GM12878 (cell line): ENCODE measurements around the gene HIRA. TPM values are rescaled to one million over a fixed set of nuclear protein-coding genes. Genes with fewer than 3 reads are reported as not detected.

Experiments used
- ATAC-seq: fragments of 200-7000 bp; cut with Tn5 transposase; 3 replicates; pipeline ENCODE4 v1.9.1; 2020; ENCODE audit warnings: mild to moderate bottlenecking, moderate library complexity
- BruUV-seq: library from RNA; stranded (reverse); fragments of 400-500 nt; replicated peaks from 2 replicates; lab custom pipeline; 2021; lab: Mats Ljungman, UMichigan
- CTCF ChIA-PET: fragments of 300-600 bp; sonication (Branson Sonifier 250); formaldehyde crosslinking; extraction: SDS; loops from one replicate; lab custom pipeline; 2021; ENCODE audit warnings: inconsistent platforms; lab: Yijun Ruan, JAX
- POLR2A ChIA-PET: fragments of 350-600 bp; formaldehyde crosslinking; extraction: SDS; loops from one replicate; lab custom pipeline; 2021; ENCODE audit warnings: inconsistent platforms; lab: Charles Lee
- RAD21 ChIA-PET: fragments of 300-600 bp; sonication (Branson Sonifier 250); formaldehyde crosslinking; loops from one replicate; lab custom pipeline; 2023; ENCODE audit warnings: antibody characterized with exemption; ENCODE audit not compliant: unreplicated experiment; lab: Charles Lee
- SMC1A ChIA-PET: fragments of 300-600 bp; sonication (Branson Sonifier 250); formaldehyde crosslinking; loops from one replicate; lab custom pipeline; 2023; ENCODE audit not compliant: unreplicated experiment, uncharacterized antibody; lab: Charles Lee
- DNase-seq: peaks from one replicate; pipeline ENCODE4 v3.0.0-alpha.2; 2011; ENCODE audit warnings: low read depth, low spot score
- FAIRE-seq: peaks from 3 replicates; lab custom pipeline; 2011; peaks lifted over from hg19 to GRCh38; lab: Jason Lieb, UNC
- H2AFZ ChIP-seq: 2 replicates; pipeline ENCODE4 v1.6.0; 2011; ENCODE audit warnings: low read depth, low read length, control low read depth; ENCODE audit not compliant: control insufficient read depth
- H3K27ac ChIP-seq: 2 replicates; pipeline ENCODE4 v1.5.1; 2011; ENCODE audit warnings: control low read depth; ENCODE audit not compliant: control insufficient read depth, insufficient read depth
- H3K27me3 ChIP-seq, 2 experiments: replicated peaks in 1 of 2; 2 replicates each; pipeline versions ENCODE4 v1.6.0 to v1.6.1; 2011; ENCODE audit warnings: low read length in 1 of 2; ENCODE audit not compliant: control insufficient read depth in 2 of 2, insufficient read depth in 2 of 2
- H3K36me3 ChIP-seq, 2 experiments: 2 replicates each; pipeline ENCODE4 v1.5.1; 2011; ENCODE audit warnings: low read length in 1 of 2; ENCODE audit not compliant: control insufficient read depth in 2 of 2, insufficient read depth in 2 of 2
- H3K4me1 ChIP-seq: 2 replicates; pipeline ENCODE4 v1.6.1; 2011; ENCODE audit warnings: mild to moderate bottlenecking, low read length, moderate library complexity, mixed read lengths; ENCODE audit not compliant: control insufficient read depth, insufficient read depth
- H3K4me2 ChIP-seq: 2 replicates; pipeline ENCODE4 v1.6.0; 2011; ENCODE audit warnings: control low read depth; ENCODE audit not compliant: control insufficient read depth, insufficient read depth
- H3K4me3 ChIP-seq: fragments of 200-600 bp; sonication (generic); 2 replicates; pipeline ENCODE4 v1.5.1; 2016
- H3K79me2 ChIP-seq: 2 replicates; pipeline ENCODE4 v1.6.0; 2011; ENCODE audit warnings: low read length; ENCODE audit not compliant: control insufficient read depth, insufficient read depth
- H3K9ac ChIP-seq: 2 replicates; pipeline ENCODE4 v1.8.0; 2011; ENCODE audit warnings: low read length, control low read depth, mixed read lengths; ENCODE audit not compliant: control insufficient read depth, insufficient read depth
- H3K9me3 ChIP-seq: replicated peaks from 3 replicates; pipeline ENCODE4 v1.5.1; 2011; ENCODE audit warnings: mild to moderate bottlenecking, low read length; ENCODE audit not compliant: control insufficient read depth, insufficient read depth
- H4K20me1 ChIP-seq: 2 replicates; pipeline ENCODE4 v1.6.0; 2011; ENCODE audit not compliant: control insufficient read depth, insufficient read depth
- ATF7 ChIP-seq: fragments of 450-650 bp; IDR thresholded peaks from 2 replicates; pipeline ENCODE4 v1.6.1; 2016; ENCODE audit warnings: low read depth, mild to moderate bottlenecking
- CHD1 ChIP-seq: IDR thresholded peaks from 2 replicates; pipeline ENCODE4 v1.6.1; 2012; ENCODE audit warnings: low read depth, low read length, improper control_type of control experiment
- CHD2 ChIP-seq: IDR thresholded peaks from 2 replicates; pipeline ENCODE4 v1.6.1; 2011; ENCODE audit warnings: low read depth, low read length, improper control_type of control experiment, borderline replicate concordance
- EGR1 ChIP-seq, 2 experiments: IDR thresholded peaks; 1 replicate in 1 of 2; 2 replicates in 1 of 2; pipeline ENCODE4 v1.6.1; 2011 to 2012; ENCODE audit warnings: low read depth in 2 of 2, low read length in 2 of 2, borderline replicate concordance in 1 of 2, mild to moderate bottlenecking in 1 of 2, moderate library complexity in 1 of 2
- FOXM1 ChIP-seq: IDR thresholded peaks from 2 replicates; pipeline ENCODE4 v1.6.1; 2012; ENCODE audit warnings: low read depth, mild to moderate bottlenecking, inconsistent platforms, low read length, moderate library complexity
- HDAC6 ChIP-seq: fragments of 200-600 bp; sonication (generic); IDR thresholded peaks from one replicate; pipeline ENCODE4 v1.8.0; 2017; ENCODE audit warnings: antibody characterized with exemption; ENCODE audit not compliant: unreplicated experiment
- HDGF ChIP-seq: fragments of 450-650 bp; IDR thresholded peaks from 2 replicates; pipeline ENCODE4 v1.6.1; 2016; ENCODE audit warnings: antibody characterized with exemption
- KLF5 ChIP-seq: fragments of 450-650 bp; IDR thresholded peaks from 2 replicates; pipeline ENCODE4 v1.6.1; 2014; ENCODE audit warnings: mild to moderate bottlenecking; ENCODE audit not compliant: partially characterized antibody
- LARP7 ChIP-seq: fragments of 450-650 bp; IDR thresholded peaks from 2 replicates; pipeline ENCODE4 v1.6.1; 2017; ENCODE audit warnings: mild to moderate bottlenecking
- POLR2AphosphoS2 ChIP-seq: IDR thresholded peaks from 2 replicates; pipeline ENCODE4 v1.6.1; 2011; ENCODE audit warnings: low read depth, mild to moderate bottlenecking, low read length, improper control_type of control experiment, moderate library complexity
- RAD51 ChIP-seq: fragments of 450-650 bp; IDR thresholded peaks from 2 replicates; pipeline ENCODE4 v1.6.1; 2016; ENCODE audit warnings: moderate library complexity, mild to moderate bottlenecking, inconsistent platforms
- RB1 ChIP-seq: fragments of 450-650 bp; formaldehyde crosslinking; IDR thresholded peaks from 2 replicates; pipeline ENCODE4 v1.6.1; 2017; ENCODE audit warnings: mild to moderate bottlenecking, borderline replicate concordance
- RBBP5 ChIP-seq: fragments of 200-600 bp; sonication (generic); conservative IDR thresholded peaks from 2 replicates; pipeline ENCODE4 v1.6.1; 2016
- SREBF2 ChIP-seq: IDR thresholded peaks from 2 replicates; pipeline ENCODE4 v1.6.1; 2012; ENCODE audit warnings: mild to moderate bottlenecking, low read length
- SRF ChIP-seq, 2 experiments: IDR thresholded peaks; 2 replicates each; pipeline ENCODE4 v1.6.1; 2011; ENCODE audit warnings: low read depth in 2 of 2, low read length in 2 of 2, mild to moderate bottlenecking in 1 of 2, moderate library complexity in 1 of 2
- WGBS: methylation state at CpG from one replicate; pipeline ENCODE4 v1.1.6; 2016; ENCODE audit warnings: low lambda C conversion rate; ENCODE audit not compliant: insufficient replicate concordance, insufficient coverage; ENCODE audit errors: missing lambda C conversion rate; 5-methylcytosine and 5-hydroxymethylcytosine counted together
- in situ Hi-C: fragments of 300-500 bp; cut with MboI; formaldehyde crosslinking; loops from 9 replicates; pipeline ENCODE4 v1.14.3; 2018; ENCODE audit warnings: mixed read lengths
- intact Hi-C: fragments of 100-400 bp; cut with micrococcal nuclease; formaldehyde crosslinking; loops from one replicate; pipeline ENCODE4 v1.14.2; 2022; ENCODE audit not compliant: unreplicated experiment
- polyA plus RNA-seq, 11 experiments: library from polyadenylated mRNA; depleted of rRNA in 4 of 11; unstranded in 6 of 11; stranded (reverse) in 5 of 11; fragments of >200 nt; fragmentation: Nextera tagmentation in 4 of 11; fragmentation: Illumina TruSeq in 1 of 11; extraction: Ambion mirVana in 4 of 11; extraction: Trizol in 1 of 11; gene quantifications; 1 replicate in 1 of 11; 2 replicates in 10 of 11; pipeline versions ENCODE4 v1.2.1 to v1.2.3, GENCODE V29; 2011 to 2016; ENCODE audit warnings: inconsistent platforms in 2 of 11, missing spikeins in 2 of 11, low read depth in 1 of 11
- total RNA-seq, 4 experiments: library from RNA; depleted of rRNA in 3 of 4; stranded (reverse); fragments of >200 nt in 3 of 4; fragmentation: Illumina TruSeq in 1 of 4; extraction: Trizol in 1 of 4; gene quantifications; 2 replicates each; pipeline versions ENCODE4 v1.2.1 to v1.2.3, GENCODE V29; 2013 to 2021
- TF ChIP-seq, protein P1 (sequence below), 3 experiments: IDR thresholded peaks in 2 of 3; conservative IDR thresholded peaks in 1 of 3; 2 replicates each; pipeline ENCODE4 v1.5.1; 2011; ENCODE audit warnings: low read depth in 3 of 3, low read length in 3 of 3, mild to moderate bottlenecking in 3 of 3, control low read depth in 2 of 3, moderate library complexity in 2 of 3, inconsistent platforms in 1 of 3, mixed read lengths in 1 of 3; ENCODE audit not compliant: control insufficient read depth in 2 of 3, insufficient read depth in 1 of 3; ENCODE audit errors: extremely low read depth in 1 of 3
- TF ChIP-seq, protein P2 (sequence below): fragments of 450-650 bp; formaldehyde crosslinking; IDR thresholded peaks from 2 replicates; pipeline ENCODE4 v1.4.0; 2022; ENCODE audit warnings: mild to moderate bottlenecking, moderate library complexity

HIRA gene
- total and polyA plus RNA-seq, 10 of the 15 experiments (the other 5 are each of a cell fraction or from before 2014, with no cell fraction given) = 0.34 to 32.7 (median 14.5) TPM

DNA sequence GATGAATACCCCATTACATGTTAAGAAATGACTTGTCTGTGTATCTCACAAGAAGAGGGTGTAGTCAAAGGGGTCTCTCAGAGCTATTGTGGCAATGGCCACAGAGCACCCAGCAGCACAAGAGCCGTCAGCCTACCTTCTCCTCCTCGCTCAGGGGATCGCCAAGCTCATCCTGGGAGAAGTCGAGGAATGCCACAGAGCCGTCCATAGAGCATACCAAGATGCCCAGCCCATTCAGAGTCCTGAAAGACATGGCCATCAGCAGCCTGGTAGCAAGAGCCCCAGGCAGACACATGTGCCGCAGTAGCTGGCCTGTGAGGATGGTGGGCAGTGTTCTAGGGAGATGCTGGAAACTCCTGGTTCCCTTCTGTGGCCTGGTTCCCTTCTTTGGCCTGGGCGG lies 44.0 kb downstream of the HIRA start:
- H2AFZ ChIP-seq = no peak overlapping the region
- ATAC-seq (no peak), FAIRE-seq (no peak), DNase-seq (no peak)
- H3K4me2 ChIP-seq = no peak overlapping the region
- no TSS peak for BruUV-seq
- no peaks in the 10 kb centered on the region for H3K4me1 ChIP-seq
- H4K20me1 ChIP-seq = no peaks in the 10 kb centered on the region; the same call in 1 of the 2 replicates
- TF ChIP-seq EGR1 (IDR thresholded peaks at IDR 0.05; ENCODE audit: borderline replicate concordance in 1 of 2, low read depth in 2 of 2, low read length in 2 of 2) (no peak), POLR2AphosphoS2 (no peak), SRF (IDR thresholded peaks at IDR 0.05; ENCODE audit: low read depth in 2 of 2, low read length in 2 of 2) (no peak), SREBF2 (no peak), HDGF (no peak), ATF7 (no peak), CHD2 (no peak), FOXM1 (no peak), HDAC6 (no peak), RAD51 (no peak), CHD1 (no peak), LARP7 (no peak), RBBP5 (no peak), KLF5 (no peak), RB1 (no peak)
- TF ChIP-seq, protein P1, sequence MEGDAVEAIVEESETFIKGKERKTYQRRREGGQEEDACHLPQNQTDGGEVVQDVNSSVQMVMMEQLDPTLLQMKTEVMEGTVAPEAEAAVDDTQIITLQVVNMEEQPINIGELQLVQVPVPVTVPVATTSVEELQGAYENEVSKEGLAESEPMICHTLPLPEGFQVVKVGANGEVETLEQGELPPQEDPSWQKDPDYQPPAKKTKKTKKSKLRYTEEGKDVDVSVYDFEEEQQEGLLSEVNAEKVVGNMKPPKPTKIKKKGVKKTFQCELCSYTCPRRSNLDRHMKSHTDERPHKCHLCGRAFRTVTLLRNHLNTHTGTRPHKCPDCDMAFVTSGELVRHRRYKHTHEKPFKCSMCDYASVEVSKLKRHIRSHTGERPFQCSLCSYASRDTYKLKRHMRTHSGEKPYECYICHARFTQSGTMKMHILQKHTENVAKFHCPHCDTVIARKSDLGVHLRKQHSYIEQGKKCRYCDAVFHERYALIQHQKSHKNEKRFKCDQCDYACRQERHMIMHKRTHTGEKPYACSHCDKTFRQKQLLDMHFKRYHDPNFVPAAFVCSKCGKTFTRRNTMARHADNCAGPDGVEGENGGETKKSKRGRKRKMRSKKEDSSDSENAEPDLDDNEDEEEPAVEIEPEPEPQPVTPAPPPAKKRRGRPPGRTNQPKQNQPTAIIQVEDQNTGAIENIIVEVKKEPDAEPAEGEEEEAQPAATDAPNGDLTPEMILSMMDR (IDR thresholded peaks at IDR 0.05 in 2 of 3, conservative IDR thresholded peaks at IDR 0.05 in 1 of 3; ENCODE audit: control insufficient read depth in 2 of 3, extremely low read depth in 1 of 3, insufficient read depth in 1 of 3, low read depth in 3 of 3, low read length in 3 of 3) = no peak
- TF ChIP-seq, protein P2, sequence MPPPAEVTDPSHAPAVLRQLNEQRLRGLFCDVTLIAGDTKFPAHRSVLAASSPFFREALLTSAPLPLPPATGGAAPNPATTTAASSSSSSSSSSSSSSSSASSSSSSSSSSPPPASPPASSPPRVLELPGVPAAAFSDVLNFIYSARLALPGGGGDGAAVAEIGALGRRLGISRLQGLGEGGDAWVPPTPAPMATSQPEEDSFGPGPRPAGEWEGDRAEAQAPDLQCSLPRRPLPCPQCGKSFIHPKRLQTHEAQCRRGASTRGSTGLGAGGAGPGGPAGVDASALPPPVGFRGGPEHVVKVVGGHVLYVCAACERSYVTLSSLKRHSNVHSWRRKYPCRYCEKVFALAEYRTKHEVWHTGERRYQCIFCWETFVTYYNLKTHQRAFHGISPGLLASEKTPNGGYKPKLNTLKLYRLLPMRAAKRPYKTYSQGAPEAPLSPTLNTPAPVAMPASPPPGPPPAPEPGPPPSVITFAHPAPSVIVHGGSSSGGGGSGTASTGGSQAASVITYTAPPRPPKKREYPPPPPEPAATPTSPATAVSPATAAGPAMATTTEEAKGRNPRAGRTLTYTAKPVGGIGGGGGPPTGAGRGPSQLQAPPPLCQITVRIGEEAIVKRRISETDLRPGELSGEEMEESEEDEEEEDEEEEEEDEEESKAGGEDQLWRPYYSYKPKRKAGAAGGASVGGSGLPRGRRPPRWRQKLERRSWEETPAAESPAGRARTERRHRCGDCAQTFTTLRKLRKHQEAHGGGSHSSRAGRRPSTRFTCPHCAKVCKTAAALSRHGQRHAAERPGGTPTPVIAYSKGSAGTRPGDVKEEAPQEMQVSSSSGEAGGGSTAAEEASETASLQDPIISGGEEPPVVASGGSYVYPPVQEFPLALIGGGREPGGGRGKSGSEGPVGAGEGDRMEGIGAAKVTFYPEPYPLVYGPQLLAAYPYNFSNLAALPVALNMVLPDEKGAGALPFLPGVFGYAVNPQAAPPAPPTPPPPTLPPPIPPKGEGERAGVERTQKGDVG (CRISPR knock-in tag) = no peak
- 96% methylated on average over 7 of the region's 7 CpGs for WGBS
- no peak overlapping the region for H3K4me3 ChIP-seq
- RAD21 ChIA-PET = no interaction called here
- in situ Hi-C loops = no loop called here
- CTCF ChIA-PET = interaction anchor here (0.6 kb wide), 1 partner anchor 90 kb away, joined by 3 read pairs; no protein-coding TSS in a partner anchor
- H3K79me2 ChIP-seq = no peaks in the 10 kb centered on the region
- H3K9ac ChIP-seq = no peak overlapping the region
- POLR2A ChIA-PET = no interaction called here
- no peaks in the 10 kb centered on the region for H3K9me3 ChIP-seq
- intact Hi-C loops = no loop called here
- SMC1A ChIA-PET = no interaction called here
- H3K36me3 ChIP-seq = peaks cover 31 to 32% of the 10 kb centered on the region in 2 experiments
- no peak overlapping the region for H3K27ac ChIP-seq
- no peaks in the 10 kb centered on the region for H3K27me3 ChIP-seq
